ENCODE measurements around the gene TBP. TPM values are rescaled to one million over a fixed set of nuclear protein-coding genes. Genes with fewer than 3 reads are reported as not detected.

Gene TBP
- total RNA-seq, 2 experiments from 2014 or later = 20.0 to 21.5 TPM

GRCh38 chr6:170536671-170537070 lies 17.5 kb upstream of the TBP start:
- Mint-ChIP-seq H3K4me3 (no peak overlapping the region), H3K27ac (no peak overlapping the region), H3K27me3 (ENCODE audit: low read depth) (no peaks in the 10 kb centered on the region), H3K36me3 (ENCODE audit: low read depth) (peaks cover 61% of the 10 kb centered on the region), H3K4me1 (ENCODE audit: low read depth) (no peaks in the 10 kb centered on the region), H3K9me3 (ENCODE audit: insufficient read depth) (no peaks in the 10 kb centered on the region)
- CTCF ChIA-PET = interaction anchor here (1.2 kb wide), 1 partner anchor 13 kb away, joined by 3 read pairs; no protein-coding TSS in a partner anchor
- POLR2A ChIA-PET = no interaction called here
- ATAC-seq = no peak
- DNase-seq = no peak

- Mint-ChIP-seq H3K9me3 (ENCODE audit: insufficient read depth) (no peaks in the 10 kb centered on the region), H3K4me3 (no peak overlapping the region), H3K27ac (no peak overlapping the region), H3K36me3 (ENCODE audit: low read depth) (peaks cover 62% of the 10 kb centered on the region), H3K27me3 (ENCODE audit: low read depth) (no peaks in the 10 kb centered on the region), H3K4me1 (ENCODE audit: low read depth) (no peaks in the 10 kb centered on the region)
- no peak for DNase-seq
- CTCF ChIA-PET = interaction anchor here (1.2 kb wide), 1 partner anchor 12 kb away, joined by 3 read pairs; no protein-coding TSS in a partner anchor
- ATAC-seq = no peak
- POLR2A ChIA-PET = no interaction called here
Observed at GRCh38 chr6:170537329-170537728, 16.8 kb upstream of the TBP start.

GRCh38 chr6:170542031-170542719 lies 12.0 kb upstream of the TBP start:
- CTCF ChIA-PET = interaction anchor here (0.8 to 1.7 kb wide), 4 partner anchors 10 to 12 kb away, joined by 3 to 5 read pairs (median 4); partner anchors contain the start of gene PSMB1
- no peak for ATAC-seq
- H3K27ac Mint-ChIP-seq = no peak overlapping the region
- no peaks in the 10 kb centered on the region for H3K27me3 Mint-ChIP-seq (ENCODE audit: low read depth)
- peaks cover 1% of the 10 kb centered on the region for H3K4me1 Mint-ChIP-seq (ENCODE audit: low read depth)
- DNase-seq = no peak
- peaks cover 66% of the 10 kb centered on the region for H3K36me3 Mint-ChIP-seq (ENCODE audit: low read depth)
- H3K4me3 Mint-ChIP-seq = no peak overlapping the region
- no peaks in the 10 kb centered on the region for H3K9me3 Mint-ChIP-seq (ENCODE audit: insufficient read depth)
- POLR2A ChIA-PET = interaction anchor here (1.3 kb wide), 1 partner anchor 11 kb away, joined by 6 read pairs; the partner anchor contains the start of gene PSMB1

GRCh38 chr6:170545405-170545804 lies 8.8 kb upstream of the TBP start:
- peaks cover 70% of the 10 kb centered on the region for H3K36me3 Mint-ChIP-seq (ENCODE audit: low read depth)
- peaks cover 22% of the 10 kb centered on the region for H3K4me1 Mint-ChIP-seq (ENCODE audit: low read depth)
- CTCF ChIA-PET = interaction anchor here (1.0 kb wide), 1 partner anchor 15 kb away, joined by 5 read pairs; no protein-coding TSS in a partner anchor
- no peak for DNase-seq
- no peak overlapping the region for H3K27ac Mint-ChIP-seq
- POLR2A ChIA-PET = no interaction called here
- no peaks in the 10 kb centered on the region for H3K9me3 Mint-ChIP-seq (ENCODE audit: insufficient read depth)
- H3K27me3 Mint-ChIP-seq (ENCODE audit: low read depth) = no peaks in the 10 kb centered on the region
- no peak overlapping the region for H3K4me3 Mint-ChIP-seq
- no peak for ATAC-seq

GRCh38 chr6:170552765-170553533 lies 1.2 kb upstream of the TBP start, which contains the start of gene PSMB1:
PSMB1 (minus strand) TSS chr6:170553307; CDS start chr6:170553242, 65 bp downstream.
- DNase-seq (peak; percentile 86), ATAC-seq (peak; percentile 49)
- ChIA-PET POLR2A (interaction anchor here (0.9 to 4.6 kb wide), 5 partner anchors 9 to 828 kb away, joined by 3 to 37 read pairs (median 6); partner anchors contain the start of genes ERMARD and PDCD2), CTCF (interaction anchor here (0.9 to 3.6 kb wide), 7 partner anchors 11 to 801 kb away, joined by 3 to 14 read pairs (median 6); partner anchors contain the start of genes DYNLT2, ERMARD and PDCD2)
- Mint-ChIP-seq H3K4me1 (ENCODE audit: low read depth) (peaks cover 36% of the 10 kb centered on the region), H3K36me3 (ENCODE audit: low read depth) (peaks cover 36% of the 10 kb centered on the region), H3K9me3 (ENCODE audit: insufficient read depth) (no peaks in the 10 kb centered on the region), H3K4me3 (no peak within 1 kb of the TSS), H3K27ac (no peak within 1 kb of the TSS), H3K27me3 (ENCODE audit: low read depth) (no peaks in the 10 kb centered on the region)

- ChIA-PET CTCF (interaction anchor here (0.7 to 3.6 kb wide), 7 partner anchors 9 to 802 kb away, joined by 3 to 14 read pairs (median 4); partner anchors contain the start of genes DYNLT2, ERMARD and PDCD2), POLR2A (interaction anchor here (0.5 to 4.6 kb wide), 8 partner anchors 10 to 849 kb away, joined by 3 to 37 read pairs (median 4); partner anchors contain the start of genes ERMARD and PDCD2)
- ATAC-seq (peak; percentile 63), DNase-seq (no peak)
- Mint-ChIP-seq H3K4me3 (no peak overlapping the region), H3K27ac (no peak overlapping the region), H3K36me3 (ENCODE audit: low read depth) (peaks cover 33% of the 10 kb centered on the region), H3K4me1 (ENCODE audit: low read depth) (peaks cover 36% of the 10 kb centered on the region), H3K27me3 (ENCODE audit: low read depth) (no peaks in the 10 kb centered on the region), H3K9me3 (ENCODE audit: insufficient read depth) (no peaks in the 10 kb centered on the region)
Observed at GRCh38 chr6:170553534-170554012, 596 bp upstream of the TBP start.

- ChIA-PET POLR2A (interaction anchor here (1.1 to 4.6 kb wide), 2 partner anchors 29 to 804 kb away, joined by 3 to 37 read pairs; partner anchors contain the start of gene PDCD2), CTCF (no interaction called here)
- peaks cover 29% of the 10 kb centered on the region for H3K4me1 Mint-ChIP-seq (ENCODE audit: low read depth)
- no peaks in the 10 kb centered on the region for H3K27me3 Mint-ChIP-seq (ENCODE audit: low read depth)
- no peak overlapping the region for H3K4me3 Mint-ChIP-seq
- ATAC-seq (no peak), DNase-seq (no peak)
- H3K36me3 Mint-ChIP-seq (ENCODE audit: low read depth) = peaks cover 29% of the 10 kb centered on the region
- no peak overlapping the region for H3K27ac Mint-ChIP-seq
- no peaks in the 10 kb centered on the region for H3K9me3 Mint-ChIP-seq (ENCODE audit: insufficient read depth)
Observed at GRCh38 chr6:170554796-170555137, 598 bp downstream of the TBP start.

GRCh38 chr6:170555305-170555704 lies 1.1 kb downstream of the TBP start:
- ChIA-PET CTCF (interaction anchor here (1.4 kb wide), 1 partner anchor 29 kb away, joined by 6 read pairs; no protein-coding TSS in a partner anchor), POLR2A (interaction anchor here (1.2 kb wide), 1 partner anchor 28 kb away, joined by 3 read pairs; no protein-coding TSS in a partner anchor)
- DNase-seq (no peak), ATAC-seq (no peak)
- Mint-ChIP-seq H3K36me3 (ENCODE audit: low read depth) (peaks cover 28% of the 10 kb centered on the region), H3K4me3 (no peak overlapping the region), H3K4me1 (ENCODE audit: low read depth) (peaks cover 24% of the 10 kb centered on the region), H3K27ac (no peak overlapping the region), H3K27me3 (ENCODE audit: low read depth) (no peaks in the 10 kb centered on the region), H3K9me3 (ENCODE audit: insufficient read depth) (no peaks in the 10 kb centered on the region)

- POLR2A ChIA-PET = no interaction called here
- Mint-ChIP-seq H3K9me3 (ENCODE audit: insufficient read depth) (no peaks in the 10 kb centered on the region), H3K4me3 (no peak overlapping the region), H3K4me1 (ENCODE audit: low read depth) (peaks cover 15% of the 10 kb centered on the region), H3K27me3 (ENCODE audit: low read depth) (no peaks in the 10 kb centered on the region), H3K36me3 (ENCODE audit: low read depth) (peaks cover 48% of the 10 kb centered on the region), H3K27ac (no peak overlapping the region)
- CTCF ChIA-PET = no interaction called here
- ATAC-seq (no peak), DNase-seq (no peak)
Observed at GRCh38 chr6:170561555-170561954, 7.4 kb downstream of the TBP start.

- Mint-ChIP-seq H3K4me1 (ENCODE audit: low read depth) (no peaks in the 10 kb centered on the region), H3K27ac (no peak overlapping the region), H3K4me3 (no peak overlapping the region), H3K27me3 (ENCODE audit: low read depth) (no peaks in the 10 kb centered on the region), H3K36me3 (ENCODE audit: low read depth) (peaks cover 47% of the 10 kb centered on the region), H3K9me3 (ENCODE audit: insufficient read depth) (no peaks in the 10 kb centered on the region)
- CTCF ChIA-PET = interaction anchor here (0.9 kb wide), 1 partner anchor 733 kb away, joined by 3 read pairs; no protein-coding TSS in a partner anchor
- ATAC-seq = no peak
- POLR2A ChIA-PET = no interaction called here
- no peak for DNase-seq
Observed at GRCh38 chr6:170564936-170565530, 10.9 kb downstream of the TBP start.

All from activated CD8-positive, alpha-beta T cell treated with anti-CD3 and anti-CD28 coated beads, Interleukin-2, amount 10 ng/mL, durations not matched to agents 7 days and 5 days (primary cell).